HG03280 (cell line): ENCODE measurements around the gene PCDHGA4.
"Not testable (repeated sequence)": the region's sequence is repeated elsewhere in the genome, so short reads cannot be mapped to it uniquely, and the experiment has no call there.

Source experiments
- ATAC-seq: cut with Tn5 transposase; IDR thresholded peaks from one replicate; pipeline ENCODE4 v1.9.1; 2021; ENCODE audit warnings: mild to moderate bottlenecking, moderate library complexity; ENCODE audit not compliant: unreplicated experiment

PCDHGA4 gene

GRCh38 chr5:141346017-141346416, 8.8 kb upstream of the PCDHGA4 start:
- ATAC-seq, result not testable (repeated sequence)

DNA sequence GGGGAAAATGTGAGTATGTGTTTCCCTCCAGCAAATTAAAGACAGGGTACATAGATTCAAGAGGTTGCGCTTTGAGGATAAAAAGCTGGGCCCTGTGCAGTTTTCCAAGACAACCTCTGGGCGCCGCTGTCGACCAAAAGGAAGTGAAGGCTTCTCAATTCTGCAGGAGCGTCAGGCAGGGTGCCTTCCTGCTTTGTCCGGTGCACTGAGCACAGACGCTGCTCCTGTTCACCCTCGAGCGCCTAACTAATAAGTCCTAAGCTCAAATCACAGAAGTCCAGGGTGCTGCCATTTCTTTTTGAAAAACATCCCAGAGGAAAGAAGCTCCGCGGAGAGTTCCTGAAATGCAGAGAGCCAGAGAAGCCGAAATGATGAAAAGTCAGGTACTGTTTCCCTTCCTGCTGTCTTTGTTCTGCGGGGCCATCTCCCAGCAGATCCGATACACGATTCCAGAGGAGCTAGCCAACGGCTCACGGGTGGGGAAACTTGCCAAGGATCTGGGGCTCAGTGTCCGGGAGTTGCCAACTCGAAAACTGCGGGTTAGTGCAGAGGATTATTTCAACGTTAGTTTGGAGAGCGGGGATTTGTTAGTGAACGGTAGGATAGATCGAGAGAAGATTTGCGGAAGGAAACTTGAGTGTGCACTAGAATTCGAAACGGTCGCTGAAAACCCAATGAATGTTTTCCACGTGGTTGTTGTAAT, 4.8 kb upstream of the PCDHGA4 start, which contains the start of gene PCDHGB1:
Gene PCDHGB1 (plus strand): TSS at position 183 of the 703 bp plus-strand sequence. CDS start 162 bp downstream, at position 345.
- ATAC-seq, result peak; percentile 51

DNA sequence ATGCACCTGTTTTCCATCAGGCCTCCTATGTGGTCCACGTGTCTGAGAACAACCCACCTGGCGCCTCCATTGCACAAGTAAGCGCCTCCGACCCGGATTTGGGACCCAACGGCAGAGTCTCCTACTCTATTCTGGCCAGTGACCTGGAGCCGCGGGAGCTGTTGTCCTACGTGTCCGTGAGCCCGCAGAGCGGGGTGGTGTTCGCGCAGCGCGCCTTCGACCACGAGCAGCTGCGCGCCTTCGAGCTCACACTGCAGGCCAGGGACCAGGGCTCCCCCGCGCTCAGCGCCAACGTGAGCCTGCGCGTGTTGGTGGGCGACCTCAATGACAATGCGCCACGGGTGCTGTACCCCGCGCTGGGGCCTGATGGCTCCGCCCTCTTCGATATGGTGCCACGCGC, 3.2 kb upstream of the PCDHGA4 start:
- ATAC-seq, result no peak

GRCh38 chr5:141355641-141356040, 820 bp downstream of the PCDHGA4 start:
- ATAC-seq, result no peak

GRCh38 chr5:141356133-141356532, 1.3 kb downstream of the PCDHGA4 start:
- no peak for ATAC-seq

DNA sequence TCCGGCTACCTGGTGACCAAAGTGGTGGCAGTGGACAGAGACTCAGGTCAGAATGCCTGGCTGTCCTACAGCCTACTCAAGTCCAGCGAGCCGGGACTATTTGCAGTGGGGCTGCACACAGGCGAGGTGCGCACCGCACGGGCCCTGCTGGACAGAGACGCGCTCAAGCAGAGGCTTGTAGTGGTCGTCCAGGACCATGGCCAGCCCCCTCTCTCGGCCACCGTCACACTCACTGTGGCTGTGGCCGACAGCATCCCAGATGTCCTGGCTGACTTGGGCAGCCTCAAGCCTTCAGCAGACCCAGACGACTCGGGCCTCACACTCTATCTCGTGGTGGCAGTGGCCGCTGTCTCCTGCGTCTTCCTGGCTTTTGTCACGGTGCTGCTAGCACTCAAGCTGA, 2.1 kb downstream of the PCDHGA4 start:
- no peak for ATAC-seq

DNA sequence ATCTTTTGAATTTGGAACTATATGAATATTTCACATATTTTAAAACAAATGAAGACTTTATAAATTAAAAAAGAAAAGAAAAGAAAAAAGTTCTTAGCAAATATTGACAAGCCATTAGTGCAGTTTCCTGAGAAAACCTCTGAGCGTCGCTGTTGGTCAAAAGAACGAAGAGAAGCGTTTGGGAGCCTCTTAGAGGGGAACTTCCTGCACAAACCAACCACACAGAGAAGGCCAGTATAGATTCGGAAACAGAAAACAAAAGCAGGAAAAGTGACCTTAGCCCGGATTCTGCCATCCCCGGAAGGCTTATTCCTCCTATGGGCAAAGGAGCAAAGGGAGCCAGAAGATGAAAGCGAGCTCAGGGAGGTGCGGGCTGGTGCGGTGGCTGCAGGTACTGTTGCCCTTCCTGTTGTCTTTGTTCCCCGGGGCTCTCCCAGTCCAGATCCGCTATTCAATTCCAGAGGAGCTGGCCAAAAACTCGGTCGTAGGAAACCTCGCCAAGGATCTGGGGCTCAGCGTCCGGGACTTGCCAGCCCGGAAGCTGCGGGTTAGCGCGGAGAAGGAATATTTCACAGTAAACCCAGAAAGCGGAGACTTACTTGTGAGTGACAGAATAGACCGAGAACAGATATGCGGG, 5.1 kb downstream of the PCDHGA4 start, which contains the start of gene PCDHGB2:
Gene PCDHGB2 (plus strand): TSS at position 205 of the 637 bp plus-strand sequence. CDS start 142 bp downstream, at position 347.
- peak; percentile 69 for ATAC-seq

- ATAC-seq, result no peak
Observed at GRCh38 chr5:141360685-141361084, 5.9 kb downstream of the PCDHGA4 start.

DNA sequence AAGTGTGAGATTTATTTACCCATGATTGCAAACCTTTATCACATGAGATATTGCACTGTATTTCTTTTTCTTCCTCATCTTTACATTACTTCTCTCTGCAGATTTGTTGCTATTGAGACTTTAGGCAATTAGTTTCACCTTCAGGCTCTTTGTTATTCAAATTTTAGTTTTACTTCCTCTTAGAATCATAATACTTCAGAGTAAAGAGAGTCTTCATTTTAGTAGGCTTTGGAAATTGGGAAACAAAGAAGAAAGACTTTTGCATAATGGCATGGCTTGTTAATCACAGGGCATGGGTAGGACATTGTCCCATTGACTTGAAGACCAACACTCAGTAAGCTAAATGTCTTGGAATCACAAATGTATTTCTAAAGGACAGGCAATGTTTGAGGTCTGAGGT, 7.9 kb downstream of the PCDHGA4 start:
- ATAC-seq, result no peak

DNA sequence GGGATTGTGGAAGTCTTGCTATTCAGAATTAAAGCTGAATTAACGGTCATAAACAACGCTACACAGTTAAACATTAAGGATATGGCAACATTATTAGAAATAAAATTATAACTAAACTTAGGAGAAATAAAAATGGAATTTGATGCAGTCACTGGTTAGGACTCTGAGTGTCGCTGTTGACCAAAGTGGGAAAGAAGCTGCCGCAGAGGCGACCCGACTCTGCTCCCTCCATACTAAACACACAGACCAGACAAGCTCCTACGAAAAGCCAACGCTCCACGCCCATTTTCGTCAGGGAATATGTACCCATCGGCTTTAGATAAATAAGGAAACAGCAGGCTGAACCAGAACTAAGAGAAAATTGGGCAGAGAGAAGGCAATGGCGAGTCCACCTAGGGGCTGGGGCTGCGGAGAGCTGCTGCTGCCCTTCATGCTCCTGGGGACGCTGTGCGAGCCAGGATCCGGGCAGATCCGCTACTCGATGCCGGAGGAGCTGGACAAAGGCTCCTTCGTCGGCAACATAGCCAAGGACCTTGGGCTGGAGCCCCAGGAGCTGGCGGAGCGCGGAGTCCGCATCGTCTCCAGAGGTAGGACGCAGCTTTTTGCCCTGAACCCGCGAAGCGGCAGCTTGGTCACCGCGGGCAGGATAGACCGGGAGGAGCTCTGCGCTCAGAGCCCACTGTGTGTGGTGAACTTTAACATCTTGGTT, 9.3 kb downstream of the PCDHGA4 start, which contains the start of gene PCDHGA5:
Gene PCDHGA5 (plus strand): TSS at position 211 of the 709 bp plus-strand sequence. CDS start 169 bp downstream, at position 380.
- ATAC-seq, result no peak

DNA sequence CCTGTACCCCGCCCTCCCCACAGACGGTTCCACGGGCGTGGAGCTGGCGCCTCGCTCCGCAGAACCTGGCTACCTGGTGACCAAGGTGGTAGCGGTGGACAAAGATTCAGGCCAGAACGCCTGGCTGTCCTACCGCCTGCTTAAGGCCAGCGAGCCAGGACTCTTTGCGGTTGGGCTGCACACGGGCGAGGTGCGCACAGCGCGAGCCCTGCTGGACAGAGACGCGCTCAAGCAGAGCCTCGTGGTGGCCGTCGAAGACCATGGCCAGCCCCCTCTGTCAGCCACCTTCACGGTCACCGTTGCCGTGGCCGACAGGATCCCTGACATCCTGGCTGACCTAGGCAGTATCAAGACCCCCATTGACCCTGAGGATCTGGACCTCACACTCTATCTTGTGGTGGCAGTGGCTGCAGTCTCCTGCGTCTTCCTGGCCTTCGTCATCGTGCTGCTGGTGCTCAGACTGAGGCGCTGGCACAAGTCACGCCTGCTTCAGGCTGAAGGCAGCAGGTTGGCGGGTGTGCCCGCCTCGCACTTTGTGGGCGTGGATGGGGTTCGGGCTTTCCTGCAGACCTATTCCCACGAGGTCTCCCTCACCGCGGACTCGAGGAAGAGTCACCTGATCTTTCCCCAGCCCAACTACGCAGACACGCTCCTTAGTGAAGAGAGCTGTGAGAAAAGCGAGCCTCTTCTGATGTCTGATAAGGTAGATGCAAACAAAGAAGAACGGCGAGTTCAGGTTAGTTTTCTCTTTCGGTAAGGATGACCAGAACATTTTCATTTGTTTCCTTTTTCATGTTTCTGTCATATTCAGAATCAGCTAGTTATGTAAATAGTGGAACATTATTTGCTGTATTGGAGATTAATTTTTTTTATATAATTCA, 11.4 kb downstream of the PCDHGA4 start:
- no peak for ATAC-seq

DNA sequence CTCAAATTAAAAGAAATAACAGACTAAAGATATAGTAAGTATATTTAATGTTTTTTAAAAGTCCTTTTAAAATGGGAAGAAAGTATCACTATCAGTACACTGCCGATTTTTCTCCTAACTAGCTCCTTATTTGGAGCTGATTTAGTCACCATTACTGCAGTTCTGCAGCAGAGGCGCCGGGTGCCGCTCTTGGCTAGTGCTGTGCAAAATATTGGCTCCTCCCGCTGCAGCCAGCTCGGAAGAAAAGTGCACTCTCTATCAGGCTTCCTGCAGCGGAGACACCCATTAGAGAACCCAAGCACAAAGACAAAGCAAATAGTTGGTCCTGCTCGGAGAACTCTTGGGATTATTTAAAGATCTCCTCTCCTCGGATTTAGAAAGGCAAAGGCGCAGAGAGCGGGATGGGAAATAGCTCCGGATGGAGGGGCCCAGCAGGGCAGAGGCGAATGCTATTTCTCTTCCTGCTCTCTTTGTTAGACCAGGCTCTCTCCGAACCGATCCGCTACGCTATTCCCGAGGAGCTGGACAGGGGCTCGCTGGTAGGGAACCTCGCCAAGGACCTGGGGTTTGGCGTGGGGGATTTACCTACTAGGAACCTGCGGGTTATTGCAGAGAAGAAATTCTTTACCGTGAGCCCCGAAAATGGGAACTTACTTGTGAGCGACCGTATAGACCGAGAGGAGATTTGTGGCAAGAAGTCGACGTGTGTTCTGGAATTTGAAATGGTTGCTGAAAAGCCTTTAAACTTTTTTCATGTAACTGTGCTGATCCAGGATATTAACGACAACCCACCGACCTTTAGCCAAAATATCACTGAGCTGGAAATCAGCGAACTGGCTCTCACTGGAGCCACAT, 15.4 kb downstream of the PCDHGA4 start, which contains the start of gene PCDHGB3:
Gene PCDHGB3 (plus strand): TSS at position 249 of the 855 bp plus-strand sequence. CDS start 153 bp downstream, at position 402.
- ATAC-seq, result no peak

DNA sequence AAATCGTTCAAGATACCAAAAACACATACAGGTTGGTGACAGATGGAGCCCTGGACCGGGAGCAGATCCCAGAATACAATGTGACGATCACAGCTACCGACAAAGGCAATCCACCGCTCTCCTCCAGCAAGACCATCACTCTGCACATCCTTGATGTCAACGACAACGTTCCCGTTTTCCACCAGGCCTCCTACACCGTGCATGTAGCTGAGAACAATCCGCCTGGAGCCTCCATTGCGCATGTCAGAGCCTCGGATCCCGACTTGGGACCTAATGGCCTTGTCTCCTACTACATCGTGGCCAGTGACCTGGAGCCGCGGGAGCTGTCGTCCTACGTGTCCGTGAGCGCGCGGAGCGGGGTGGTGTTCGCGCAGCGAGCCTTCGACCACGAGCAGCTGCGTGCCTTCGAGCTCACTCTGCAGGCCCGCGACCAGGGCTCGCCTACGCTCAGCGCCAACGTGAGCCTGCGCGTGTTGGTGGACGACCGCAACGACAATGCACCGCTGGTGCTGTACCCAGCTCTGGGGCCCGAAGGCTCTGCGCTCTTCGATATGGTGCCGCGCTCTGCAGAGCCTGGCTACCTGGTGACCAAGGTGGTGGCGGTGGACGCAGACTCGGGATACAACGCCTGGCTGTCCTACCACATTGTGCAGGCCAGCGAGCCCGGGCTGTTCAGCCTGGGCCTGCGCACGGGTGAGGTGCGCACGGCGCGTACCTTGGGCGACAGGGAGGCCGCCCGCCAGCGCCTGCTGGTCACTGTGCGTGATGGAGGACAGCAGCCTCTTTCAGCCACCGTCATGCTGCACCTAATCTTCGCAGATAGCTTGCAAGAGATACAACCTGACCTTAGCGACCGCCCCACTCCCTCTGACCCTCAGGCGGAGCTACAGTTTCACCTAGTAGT, 17.0 kb downstream of the PCDHGA4 start:
- no peak for ATAC-seq

DNA sequence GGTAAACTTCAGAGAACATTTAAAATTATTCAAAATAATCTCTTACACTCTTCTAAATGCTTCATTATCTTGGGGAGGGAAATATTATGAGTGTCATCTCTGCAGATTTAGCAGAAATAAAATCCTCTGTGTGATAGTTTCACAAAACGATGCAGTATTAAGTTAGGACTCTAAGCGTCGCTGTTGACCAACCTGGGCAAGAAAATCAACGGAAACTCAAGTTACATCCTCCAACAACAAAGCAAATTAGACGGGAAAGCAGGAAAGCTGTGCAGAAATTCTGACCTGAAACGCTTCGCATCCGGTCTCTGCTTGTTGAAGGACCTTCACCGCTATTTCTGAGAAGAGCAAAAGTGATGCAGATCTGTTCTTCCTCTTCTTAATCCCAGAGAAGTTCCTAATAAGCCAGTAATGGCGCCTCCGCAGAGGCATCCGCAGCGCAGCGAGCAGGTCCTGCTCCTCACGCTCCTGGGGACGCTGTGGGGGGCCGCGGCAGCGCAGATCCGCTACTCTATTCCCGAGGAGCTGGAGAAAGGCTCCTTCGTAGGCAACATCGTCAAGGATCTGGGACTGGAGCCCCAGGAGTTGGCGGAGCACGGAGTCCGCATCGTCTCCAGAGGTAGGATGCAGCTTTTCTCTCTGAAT, 19.0 kb downstream of the PCDHGA4 start, which contains the start of gene PCDHGA6:
Gene PCDHGA6 (plus strand): TSS at position 219 of the 645 bp plus-strand sequence. CDS start 193 bp downstream, at position 412.
- no peak for ATAC-seq

- no peak for ATAC-seq
Observed at GRCh38 chr5:141374627-141375026, 19.8 kb downstream of the PCDHGA4 start.

- ATAC-seq, result not testable (repeated sequence)
Observed at GRCh38 chr5:141375444-141376155, 20.8 kb downstream of the PCDHGA4 start.
